NB4 (cell line): ENCODE measurements around the gene FCRLA.

Experiments used
- DNase-seq: peaks from one replicate; pipeline ENCODE4 v3.0.0; 2010; ENCODE audit warnings: low read depth
- H3K4me3 ChIP-seq: one replicate; pipeline ENCODE4 v1.5.1; 2011; ENCODE audit warnings: mild to moderate bottlenecking, low read depth, low read length, moderate library complexity
- MYC ChIP-seq: IDR thresholded peaks from 2 replicates; pipeline ENCODE4 v1.6.1; 2011; ENCODE audit warnings: low read depth, low read length
- POLR2A ChIP-seq: IDR thresholded peaks from 2 replicates; pipeline ENCODE4 v1.6.1; 2011; ENCODE audit warnings: mild to moderate bottlenecking; ENCODE audit not compliant: insufficient read length; ENCODE audit errors: extremely low read depth
- TF ChIP-seq, protein P1 (sequence below): IDR thresholded peaks from 2 replicates; pipeline ENCODE4 v1.6.1; 2011; ENCODE audit warnings: low read depth, low read length
- TF ChIP-seq, protein P2 (sequence below): IDR thresholded peaks from one replicate; pipeline ENCODE4 v1.5.1; 2012; ENCODE audit warnings: low read depth, low read length

Gene FCRLA

DNA sequence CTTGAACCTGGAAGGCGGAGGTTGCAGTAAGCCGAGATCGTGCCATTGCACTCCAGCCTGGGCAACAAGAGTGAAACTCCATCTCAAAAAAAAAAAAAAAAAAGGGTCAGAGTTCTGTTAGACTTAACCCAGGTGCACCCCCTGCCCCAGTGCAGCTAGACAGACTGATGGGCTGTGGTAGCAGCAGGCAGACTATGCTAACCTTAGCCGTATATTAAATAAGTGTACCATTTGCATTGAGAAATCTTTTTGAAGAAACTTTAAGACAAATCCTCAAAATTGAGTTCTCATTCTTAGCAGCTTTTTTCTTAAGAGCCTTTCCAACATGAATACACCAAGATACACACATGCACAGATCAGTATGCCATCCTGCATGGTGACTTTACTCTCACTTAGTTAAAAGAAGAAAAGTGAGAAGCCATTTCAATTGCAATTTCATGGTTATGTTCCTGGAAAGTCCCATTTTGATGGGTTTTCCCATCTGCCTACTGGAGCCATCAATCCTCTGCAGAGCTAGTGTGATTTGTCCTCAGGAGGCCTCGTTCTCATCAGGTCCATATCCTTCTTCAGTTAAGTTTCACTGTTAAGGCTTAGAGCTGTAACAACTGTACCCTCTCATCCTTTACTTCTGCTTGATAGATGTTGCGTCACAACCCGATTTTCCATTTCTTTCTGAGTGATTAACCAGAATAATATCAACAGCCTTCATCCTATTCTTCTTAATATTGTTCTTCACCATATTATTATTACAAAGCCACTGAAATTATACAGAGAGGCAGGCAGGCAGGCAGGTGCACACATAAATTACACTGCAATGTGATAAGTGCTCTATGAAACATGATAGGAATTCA is 21.6 kb downstream of the FCRLA start:
- H3K4me3 ChIP-seq, result no peak overlapping the region
- no peak for DNase-seq
- TF ChIP-seq, protein P1, sequence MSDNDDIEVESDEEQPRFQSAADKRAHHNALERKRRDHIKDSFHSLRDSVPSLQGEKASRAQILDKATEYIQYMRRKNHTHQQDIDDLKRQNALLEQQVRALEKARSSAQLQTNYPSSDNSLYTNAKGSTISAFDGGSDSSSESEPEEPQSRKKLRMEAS, result no peak
- no peak for TF ChIP-seq MYC
- TF ChIP-seq, protein P2, sequence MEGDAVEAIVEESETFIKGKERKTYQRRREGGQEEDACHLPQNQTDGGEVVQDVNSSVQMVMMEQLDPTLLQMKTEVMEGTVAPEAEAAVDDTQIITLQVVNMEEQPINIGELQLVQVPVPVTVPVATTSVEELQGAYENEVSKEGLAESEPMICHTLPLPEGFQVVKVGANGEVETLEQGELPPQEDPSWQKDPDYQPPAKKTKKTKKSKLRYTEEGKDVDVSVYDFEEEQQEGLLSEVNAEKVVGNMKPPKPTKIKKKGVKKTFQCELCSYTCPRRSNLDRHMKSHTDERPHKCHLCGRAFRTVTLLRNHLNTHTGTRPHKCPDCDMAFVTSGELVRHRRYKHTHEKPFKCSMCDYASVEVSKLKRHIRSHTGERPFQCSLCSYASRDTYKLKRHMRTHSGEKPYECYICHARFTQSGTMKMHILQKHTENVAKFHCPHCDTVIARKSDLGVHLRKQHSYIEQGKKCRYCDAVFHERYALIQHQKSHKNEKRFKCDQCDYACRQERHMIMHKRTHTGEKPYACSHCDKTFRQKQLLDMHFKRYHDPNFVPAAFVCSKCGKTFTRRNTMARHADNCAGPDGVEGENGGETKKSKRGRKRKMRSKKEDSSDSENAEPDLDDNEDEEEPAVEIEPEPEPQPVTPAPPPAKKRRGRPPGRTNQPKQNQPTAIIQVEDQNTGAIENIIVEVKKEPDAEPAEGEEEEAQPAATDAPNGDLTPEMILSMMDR, result no peak
- no peak for TF ChIP-seq POLR2A

DNA sequence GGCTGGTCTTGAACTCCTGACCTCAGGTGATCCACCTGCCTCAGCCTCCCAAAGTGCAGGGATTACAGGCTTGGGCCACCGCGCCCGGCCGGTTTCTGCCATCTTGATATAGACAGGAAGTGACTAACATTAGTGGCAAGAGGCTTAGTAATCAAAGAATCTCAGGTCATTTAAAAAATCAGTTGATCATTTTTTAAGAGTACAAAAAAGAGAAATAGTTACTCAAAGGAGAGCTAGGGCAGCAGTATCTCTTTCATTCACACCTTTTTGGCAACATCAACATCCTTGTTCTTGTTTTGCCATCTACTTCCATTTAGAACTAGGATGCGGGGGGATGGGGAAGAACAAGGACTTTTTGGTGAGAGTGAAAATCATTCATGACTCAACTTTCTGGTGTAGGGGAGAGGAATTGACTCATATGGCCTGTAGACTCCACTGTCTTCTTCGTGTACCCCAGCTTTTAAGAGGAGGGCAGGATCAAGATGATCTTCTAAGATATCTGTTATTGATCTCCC is 23.1 kb downstream of the FCRLA start:
- TF ChIP-seq, protein P1, result no peak
- TF ChIP-seq POLR2A, result no peak
- TF ChIP-seq MYC, result no peak
- TF ChIP-seq, protein P2, result no peak
- DNase-seq, result peak; percentile 83
- no peak overlapping the region for H3K4me3 ChIP-seq

DNA sequence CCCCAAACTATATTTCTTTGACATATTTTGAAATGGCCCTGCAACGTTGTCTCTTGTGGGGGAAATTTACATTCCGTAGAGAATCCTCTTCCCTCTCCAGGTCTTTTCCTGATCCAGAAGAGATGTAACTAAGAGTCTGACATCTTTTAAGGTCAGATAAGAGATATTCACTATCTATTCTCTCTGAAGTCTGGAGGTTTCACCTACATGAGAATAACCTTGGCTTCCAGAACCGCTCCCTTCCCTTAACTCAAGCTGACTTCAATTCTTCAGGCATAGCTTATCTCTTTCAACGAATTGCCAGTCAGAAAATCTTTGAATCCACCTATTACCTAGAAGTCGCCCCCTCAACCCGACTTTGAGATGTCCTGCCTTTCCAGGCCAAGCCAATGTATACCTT is 24.2 kb downstream of the FCRLA start:
- no peak overlapping the region for H3K4me3 ChIP-seq
- no peak for DNase-seq
- TF ChIP-seq POLR2A, result no peak
- TF ChIP-seq MYC, result no peak
- TF ChIP-seq, protein P2, result no peak
- TF ChIP-seq, protein P1, result no peak

DNA sequence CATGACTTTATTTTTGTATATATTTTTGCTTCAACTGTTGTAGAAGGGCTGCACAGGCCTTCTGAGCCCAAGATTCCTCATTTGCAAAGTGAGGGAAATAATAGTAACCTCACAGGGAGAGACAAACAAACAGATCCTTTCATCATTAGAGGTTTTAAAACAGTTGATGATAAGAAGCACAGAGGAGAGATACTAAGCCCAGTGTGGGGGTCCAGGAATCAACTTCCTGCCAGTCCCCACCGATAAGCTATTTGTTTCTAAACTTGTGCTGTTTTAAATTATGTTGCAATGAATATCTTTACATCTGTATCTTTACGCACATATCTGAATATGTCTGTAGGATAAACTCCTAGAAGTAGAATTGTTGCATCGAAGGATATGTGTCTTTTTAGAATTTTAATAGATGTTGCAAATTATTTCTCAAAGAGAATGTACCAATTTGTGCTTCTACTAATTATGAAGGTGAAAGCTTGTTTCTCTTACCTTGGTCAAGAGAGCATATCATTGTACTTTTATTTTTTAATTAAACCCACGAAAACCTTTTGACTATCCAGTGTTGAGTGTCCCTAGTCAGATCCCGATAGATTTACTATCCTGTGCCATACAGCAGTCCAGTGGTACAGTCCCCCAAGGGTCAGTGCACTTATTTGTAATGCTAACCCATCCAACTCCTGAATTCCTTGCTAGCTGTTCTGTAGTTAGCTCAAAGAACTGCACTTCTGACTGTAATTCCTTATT is 25.1 kb downstream of the FCRLA start:
- TF ChIP-seq, protein P2, result no peak
- TF ChIP-seq MYC (no peak), POLR2A (no peak)
- TF ChIP-seq, protein P1, result no peak
- DNase-seq, result no peak
- no peak overlapping the region for H3K4me3 ChIP-seq

DNA sequence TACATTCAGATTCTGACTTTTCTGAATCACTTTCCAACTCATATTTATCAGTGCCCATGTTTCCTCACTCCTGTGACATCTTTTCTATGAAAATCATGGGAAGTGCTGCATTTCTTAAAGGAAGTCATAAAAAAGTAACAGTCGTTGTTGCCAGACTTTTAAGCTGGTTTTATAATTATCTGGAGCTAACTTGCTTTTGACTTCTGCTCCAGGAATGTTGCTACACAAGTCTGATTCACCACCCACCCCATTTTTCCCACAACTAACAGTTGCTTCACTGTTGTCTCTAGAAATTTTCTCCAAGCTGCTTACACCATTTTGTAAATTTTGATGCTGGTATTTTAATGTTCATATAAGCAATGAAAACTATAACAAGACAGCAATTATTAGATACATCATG is 26.5 kb downstream of the FCRLA start:
- TF ChIP-seq MYC (no peak), POLR2A (no peak)
- TF ChIP-seq, protein P2, result no peak
- TF ChIP-seq, protein P1, result 0 out of 2 replicates have a peak, but pooled peaks have one; percentile 7
- no peak overlapping the region for H3K4me3 ChIP-seq
- peak; percentile 87 for DNase-seq
